ENCODE data around the gene RBL1. TPM values are rescaled to one million over a fixed set of nuclear protein-coding genes. Genes with fewer than 3 reads are reported as not detected.

RBL1 gene, protein sequence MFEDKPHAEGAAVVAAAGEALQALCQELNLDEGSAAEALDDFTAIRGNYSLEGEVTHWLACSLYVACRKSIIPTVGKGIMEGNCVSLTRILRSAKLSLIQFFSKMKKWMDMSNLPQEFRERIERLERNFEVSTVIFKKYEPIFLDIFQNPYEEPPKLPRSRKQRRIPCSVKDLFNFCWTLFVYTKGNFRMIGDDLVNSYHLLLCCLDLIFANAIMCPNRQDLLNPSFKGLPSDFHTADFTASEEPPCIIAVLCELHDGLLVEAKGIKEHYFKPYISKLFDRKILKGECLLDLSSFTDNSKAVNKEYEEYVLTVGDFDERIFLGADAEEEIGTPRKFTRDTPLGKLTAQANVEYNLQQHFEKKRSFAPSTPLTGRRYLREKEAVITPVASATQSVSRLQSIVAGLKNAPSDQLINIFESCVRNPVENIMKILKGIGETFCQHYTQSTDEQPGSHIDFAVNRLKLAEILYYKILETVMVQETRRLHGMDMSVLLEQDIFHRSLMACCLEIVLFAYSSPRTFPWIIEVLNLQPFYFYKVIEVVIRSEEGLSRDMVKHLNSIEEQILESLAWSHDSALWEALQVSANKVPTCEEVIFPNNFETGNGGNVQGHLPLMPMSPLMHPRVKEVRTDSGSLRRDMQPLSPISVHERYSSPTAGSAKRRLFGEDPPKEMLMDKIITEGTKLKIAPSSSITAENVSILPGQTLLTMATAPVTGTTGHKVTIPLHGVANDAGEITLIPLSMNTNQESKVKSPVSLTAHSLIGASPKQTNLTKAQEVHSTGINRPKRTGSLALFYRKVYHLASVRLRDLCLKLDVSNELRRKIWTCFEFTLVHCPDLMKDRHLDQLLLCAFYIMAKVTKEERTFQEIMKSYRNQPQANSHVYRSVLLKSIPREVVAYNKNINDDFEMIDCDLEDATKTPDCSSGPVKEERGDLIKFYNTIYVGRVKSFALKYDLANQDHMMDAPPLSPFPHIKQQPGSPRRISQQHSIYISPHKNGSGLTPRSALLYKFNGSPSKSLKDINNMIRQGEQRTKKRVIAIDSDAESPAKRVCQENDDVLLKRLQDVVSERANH
- polyA plus RNA-seq (2012; ENCODE audit: insufficient read length, low read depth): 6.6 TPM

DNA sequence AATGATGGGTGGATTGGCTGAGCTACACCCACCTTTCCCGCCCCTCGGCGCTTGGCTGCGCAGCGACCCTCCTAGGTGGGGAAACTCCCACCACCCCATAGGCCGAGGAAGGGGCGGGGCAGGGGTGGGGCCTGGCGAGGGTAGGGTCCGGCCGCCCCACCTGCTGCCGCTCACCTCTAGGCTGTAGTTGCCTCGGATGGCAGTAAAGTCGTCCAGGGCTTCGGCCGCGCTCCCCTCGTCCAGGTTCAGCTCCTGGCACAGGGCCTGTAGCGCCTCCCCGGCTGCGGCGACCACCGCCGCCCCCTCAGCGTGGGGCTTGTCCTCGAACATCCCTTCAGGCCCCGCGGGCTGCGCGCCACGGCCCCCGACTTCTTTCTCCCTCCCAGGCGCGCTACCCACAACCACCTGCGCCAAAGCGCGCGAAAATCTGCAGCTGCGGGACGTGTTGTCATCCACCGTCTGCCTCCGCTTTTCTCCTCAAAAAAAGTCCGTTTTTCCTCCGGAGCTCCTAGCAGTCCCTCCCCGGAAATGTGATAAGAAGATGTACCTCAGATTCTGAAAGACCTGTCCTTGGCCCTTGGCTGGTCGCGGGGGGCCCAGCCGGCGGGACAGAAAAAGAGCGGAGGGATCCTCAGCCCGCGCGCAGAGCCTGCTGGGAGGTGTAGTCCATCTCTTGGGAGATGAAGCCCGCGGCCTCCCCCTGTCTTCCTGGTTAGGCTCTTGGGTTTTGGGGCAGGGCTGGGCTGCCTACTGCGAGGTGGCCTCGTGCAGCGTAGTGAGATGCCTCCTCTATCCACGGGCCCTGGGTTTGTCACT lies at the start of gene RBL1:
RBL1 (minus strand) TSS at position 399 of the 816 bp plus-strand sequence; CDS start at position 330, 69 bp downstream.
- TF ChIP-seq TAF1 (IDR thresholded peaks at IDR 0.05; ENCODE audit: borderline replicate concordance, insufficient read depth, low read length) (no peak), FOXP2 (optimal IDR thresholded peaks at IDR 0.05; ENCODE audit: borderline replicate concordance, extremely low read depth, extremely low read length, insufficient read depth) (peak; percentile 67), SIN3A (IDR thresholded peaks at IDR 0.05; ENCODE audit: borderline replicate concordance, insufficient read depth, low read length) (peak; percentile 78; the same call in 1 of the 2 replicates), POLR2AphosphoS5 (IDR thresholded peaks at IDR 0.05; ENCODE audit: low read depth, low read length) (peak; percentile 77; the same call in 1 of the 2 replicates)

DNA sequence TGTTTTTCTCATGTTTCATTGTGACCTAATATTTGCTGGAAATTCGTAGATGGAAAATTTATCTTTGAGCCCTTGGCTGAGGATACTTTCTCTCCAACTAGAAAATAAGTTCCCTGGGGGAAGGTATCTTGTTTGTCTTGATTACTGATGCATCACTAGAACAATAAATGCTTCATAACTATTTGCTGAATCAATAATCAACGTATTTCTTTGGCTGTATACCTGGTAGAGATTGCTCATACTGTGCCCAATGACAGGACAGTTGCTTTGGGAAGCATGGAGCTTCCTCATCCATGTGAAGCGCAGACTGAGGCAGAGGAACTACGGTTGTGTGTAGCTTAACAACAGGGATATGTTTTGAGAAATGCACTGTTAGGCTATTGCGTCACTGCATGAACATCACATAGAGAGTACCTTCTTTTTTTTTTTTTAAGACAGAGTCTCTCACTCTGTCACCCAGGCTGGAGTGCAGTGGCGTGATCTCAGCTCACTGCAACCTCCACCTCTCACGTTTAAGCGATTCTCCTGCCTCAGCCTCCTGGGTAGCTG lies 49.1 kb upstream of the RBL1 start:
- TF ChIP-seq, protein P1, sequence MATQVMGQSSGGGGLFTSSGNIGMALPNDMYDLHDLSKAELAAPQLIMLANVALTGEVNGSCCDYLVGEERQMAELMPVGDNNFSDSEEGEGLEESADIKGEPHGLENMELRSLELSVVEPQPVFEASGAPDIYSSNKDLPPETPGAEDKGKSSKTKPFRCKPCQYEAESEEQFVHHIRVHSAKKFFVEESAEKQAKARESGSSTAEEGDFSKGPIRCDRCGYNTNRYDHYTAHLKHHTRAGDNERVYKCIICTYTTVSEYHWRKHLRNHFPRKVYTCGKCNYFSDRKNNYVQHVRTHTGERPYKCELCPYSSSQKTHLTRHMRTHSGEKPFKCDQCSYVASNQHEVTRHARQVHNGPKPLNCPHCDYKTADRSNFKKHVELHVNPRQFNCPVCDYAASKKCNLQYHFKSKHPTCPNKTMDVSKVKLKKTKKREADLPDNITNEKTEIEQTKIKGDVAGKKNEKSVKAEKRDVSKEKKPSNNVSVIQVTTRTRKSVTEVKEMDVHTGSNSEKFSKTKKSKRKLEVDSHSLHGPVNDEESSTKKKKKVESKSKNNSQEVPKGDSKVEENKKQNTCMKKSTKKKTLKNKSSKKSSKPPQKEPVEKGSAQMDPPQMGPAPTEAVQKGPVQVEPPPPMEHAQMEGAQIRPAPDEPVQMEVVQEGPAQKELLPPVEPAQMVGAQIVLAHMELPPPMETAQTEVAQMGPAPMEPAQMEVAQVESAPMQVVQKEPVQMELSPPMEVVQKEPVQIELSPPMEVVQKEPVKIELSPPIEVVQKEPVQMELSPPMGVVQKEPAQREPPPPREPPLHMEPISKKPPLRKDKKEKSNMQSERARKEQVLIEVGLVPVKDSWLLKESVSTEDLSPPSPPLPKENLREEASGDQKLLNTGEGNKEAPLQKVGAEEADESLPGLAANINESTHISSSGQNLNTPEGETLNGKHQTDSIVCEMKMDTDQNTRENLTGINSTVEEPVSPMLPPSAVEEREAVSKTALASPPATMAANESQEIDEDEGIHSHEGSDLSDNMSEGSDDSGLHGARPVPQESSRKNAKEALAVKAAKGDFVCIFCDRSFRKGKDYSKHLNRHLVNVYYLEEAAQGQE (IDR thresholded peaks at IDR 0.05; ENCODE audit: insufficient read depth in 1 of 2, low read depth in 2 of 2, low read length in 2 of 2): no peak
- no peak for TF ChIP-seq TAF1 (IDR thresholded peaks at IDR 0.05; ENCODE audit: borderline replicate concordance, insufficient read depth, low read length)
- TF ChIP-seq FOXP2 (optimal IDR thresholded peaks at IDR 0.05; ENCODE audit: borderline replicate concordance, extremely low read depth, extremely low read length, insufficient read depth): no peak
- no peak for TF ChIP-seq POLR2AphosphoS5 (IDR thresholded peaks at IDR 0.05; ENCODE audit: low read depth, low read length)
- no peak for TF ChIP-seq SIN3A (IDR thresholded peaks at IDR 0.05; ENCODE audit: borderline replicate concordance, insufficient read depth, low read length)

DNA sequence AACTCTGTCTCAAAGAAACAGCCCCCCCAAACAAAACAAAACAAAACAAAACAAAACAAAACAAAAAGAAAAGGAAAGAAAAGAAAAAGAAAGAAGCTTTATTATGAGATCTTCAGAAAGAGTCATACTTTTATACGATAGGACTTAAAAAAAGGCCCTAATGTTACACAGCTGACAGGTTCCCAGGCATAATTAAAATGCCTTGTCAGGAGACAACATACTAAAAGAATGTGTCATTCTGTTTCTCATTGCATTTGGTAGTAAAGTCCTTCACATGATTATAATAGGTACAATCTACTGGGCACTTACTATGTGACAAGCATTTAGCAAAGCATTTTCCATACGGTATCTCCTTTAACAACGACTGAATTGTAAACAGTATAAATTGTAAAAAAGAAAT lies 46.9 kb upstream of the RBL1 start:
- TF ChIP-seq, protein P1 (IDR thresholded peaks at IDR 0.05; ENCODE audit: insufficient read depth in 1 of 2, low read depth in 2 of 2, low read length in 2 of 2): no peak
- TF ChIP-seq POLR2AphosphoS5 (IDR thresholded peaks at IDR 0.05; ENCODE audit: low read depth, low read length) (no peak), TAF1 (IDR thresholded peaks at IDR 0.05; ENCODE audit: borderline replicate concordance, insufficient read depth, low read length) (no peak), FOXP2 (optimal IDR thresholded peaks at IDR 0.05; ENCODE audit: borderline replicate concordance, extremely low read depth, extremely low read length, insufficient read depth) (no peak), SIN3A (IDR thresholded peaks at IDR 0.05; ENCODE audit: borderline replicate concordance, insufficient read depth, low read length) (no peak)

DNA sequence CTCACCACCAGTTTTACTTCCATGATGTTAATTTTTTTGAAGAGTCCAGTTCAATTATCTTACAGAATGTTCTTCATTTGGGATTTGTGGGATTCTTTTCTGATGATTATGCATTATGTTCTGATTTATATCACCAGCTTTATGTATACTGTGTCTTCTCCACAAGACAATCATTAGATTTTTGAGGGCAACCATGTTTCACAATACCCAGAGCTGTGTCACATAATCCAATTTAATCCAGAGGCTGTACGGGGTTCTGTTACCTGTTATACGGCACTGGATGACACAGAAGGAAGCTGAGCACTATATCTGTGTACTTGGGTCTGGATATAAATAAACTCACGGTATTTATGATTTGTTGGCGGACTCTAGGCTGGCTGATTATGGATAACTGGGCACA lies 41.8 kb upstream of the RBL1 start:
- no peak for TF ChIP-seq TAF1 (IDR thresholded peaks at IDR 0.05; ENCODE audit: borderline replicate concordance, insufficient read depth, low read length)
- no peak for TF ChIP-seq FOXP2 (optimal IDR thresholded peaks at IDR 0.05; ENCODE audit: borderline replicate concordance, extremely low read depth, extremely low read length, insufficient read depth)
- no peak for TF ChIP-seq POLR2AphosphoS5 (IDR thresholded peaks at IDR 0.05; ENCODE audit: low read depth, low read length)
- no peak for TF ChIP-seq SIN3A (IDR thresholded peaks at IDR 0.05; ENCODE audit: borderline replicate concordance, insufficient read depth, low read length)
- TF ChIP-seq, protein P1 (IDR thresholded peaks at IDR 0.05; ENCODE audit: insufficient read depth in 1 of 2, low read depth in 2 of 2, low read length in 2 of 2): no peak
